Hepatocyte (in vitro differentiated cells): ENCODE measurements around the gene FOXA1. TPM values are rescaled to one million over a fixed set of nuclear protein-coding genes. Genes with fewer than 3 reads are reported as not detected.

Experiments
- DNase-seq: peaks from one replicate; pipeline ENCODE4 v3.0.0-alpha.2; 2016; ENCODE audit warnings: low spot score
- H2AFZ ChIP-seq: fragments of 200-600 bp; sonication (generic); 2 replicates; pipeline ENCODE4 v1.6.0; 2016; ENCODE audit warnings: antibody characterized with exemption, mild to moderate bottlenecking
- H3K27ac ChIP-seq: fragments of 200-600 bp; sonication (generic); 2 replicates; pipeline ENCODE4 v1.5.1; 2016; ENCODE audit warnings: mild to moderate bottlenecking
- H3K27me3 ChIP-seq: fragments of 200-600 bp; sonication (generic); 2 replicates; pipeline ENCODE4 v1.6.1; 2016
- H3K36me3 ChIP-seq: fragments of 200-600 bp; sonication (generic); replicated peaks from 2 replicates; pipeline ENCODE4 v1.5.1; 2016; ENCODE audit warnings: low read depth; ENCODE audit not compliant: insufficient read depth
- H3K4me1 ChIP-seq: fragments of 200-600 bp; sonication (generic); 2 replicates; pipeline ENCODE4 v1.5.1; 2016; ENCODE audit warnings: mild to moderate bottlenecking, moderate library complexity; ENCODE audit not compliant: insufficient read depth
- H3K4me2 ChIP-seq: fragments of 200-600 bp; sonication (generic); 2 replicates; pipeline ENCODE4 v1.6.0; 2016
- H3K4me3 ChIP-seq: fragments of 200-600 bp; sonication (generic); 2 replicates; pipeline ENCODE4 v1.5.1; 2016; ENCODE audit warnings: mild to moderate bottlenecking
- H3K79me2 ChIP-seq: fragments of 200-600 bp; sonication (generic); 2 replicates; pipeline ENCODE4 v1.6.0; 2017; ENCODE audit warnings: mild to moderate bottlenecking
- H3K9me2 ChIP-seq: fragments of 200-600 bp; sonication (generic); replicated peaks from 2 replicates; pipeline ENCODE4 v1.6.0; 2017; ENCODE audit warnings: mild to moderate bottlenecking; ENCODE audit not compliant: insufficient read depth
- H3K9me3 ChIP-seq: fragments of 200-600 bp; sonication (generic); 2 replicates; pipeline ENCODE4 v1.5.1; 2016; ENCODE audit warnings: low read depth, mild to moderate bottlenecking
- H4K20me1 ChIP-seq: fragments of 200-600 bp; sonication (generic); 2 replicates; pipeline ENCODE4 v1.6.0; 2016; ENCODE audit warnings: mild to moderate bottlenecking; ENCODE audit not compliant: insufficient read depth, poor library complexity, severe bottlenecking
- CTCF ChIP-seq: fragments of 200-600 bp; sonication (generic); IDR thresholded peaks from 2 replicates; pipeline ENCODE4 v1.5.1; 2016; ENCODE audit warnings: antibody characterized with exemption, mild to moderate bottlenecking; ENCODE audit not compliant: poor library complexity
- EZH2 ChIP-seq: fragments of 200-600 bp; sonication (generic); IDR thresholded peaks from 2 replicates; pipeline ENCODE4 v1.6.1; 2016; ENCODE audit warnings: antibody characterized with exemption, mild to moderate bottlenecking, borderline replicate concordance
- EZH2phosphoT487 ChIP-seq: fragments of 200-600 bp; sonication (generic); IDR thresholded peaks from one replicate; pipeline ENCODE4 v1.6.1; 2018; ENCODE audit warnings: antibody characterized with exemption, mild to moderate bottlenecking, low read depth, moderate library complexity; ENCODE audit not compliant: unreplicated experiment, severe bottlenecking
- WGBS: methylation state at CpG from one replicate; pipeline ENCODE4 v1.1.6; 2016; ENCODE audit warnings: low lambda C conversion rate; ENCODE audit errors: missing lambda C conversion rate; 5-methylcytosine and 5-hydroxymethylcytosine counted together
- polyA plus RNA-seq: library from polyadenylated mRNA; unstranded; fragments of >200 nt; fragmentation: Nextera tagmentation; extraction: Ambion mirVana; gene quantifications from 2 replicates; pipeline ENCODE4 v1.2.1, GENCODE V29; 2016
- total RNA-seq: library from RNA; depleted of rRNA; stranded (reverse); fragments of >200 nt; gene quantifications from 2 replicates; pipeline ENCODE4 v1.2.3, GENCODE V29; 2014

FOXA1 gene
- total and polyA plus RNA-seq, 2 experiments from 2014 or later = 85.7 to 89.2 TPM

GRCh38 chr14:37590428-37591139, 4.5 kb downstream of the FOXA1 start:
- peaks cover 54% of the 10 kb centered on the region for H3K79me2 ChIP-seq
- 19% methylated on average over 4 of the region's 4 CpGs for WGBS
- H3K27ac ChIP-seq = peak overlapping the region; percentile 95

GRCh38 chr14:37589715-37590427, 5.2 kb downstream of the FOXA1 start:
- Histone ChIP-seq H3K36me3 (no peaks in the 10 kb centered on the region), H3K9me2 (no peaks in the 10 kb centered on the region), H3K9me3 (no peaks in the 10 kb centered on the region), H4K20me1 (no peaks in the 10 kb centered on the region), H3K4me2 (peak overlapping the region; percentile 87), H3K4me1 (peaks cover 10% of the 10 kb centered on the region), H3K79me2 (peaks cover 54% of the 10 kb centered on the region), H2AFZ (no peak overlapping the region), H3K27me3 (peaks cover 79% of the 10 kb centered on the region), H3K4me3 (peak overlapping the region; percentile 54), H3K27ac (peak overlapping the region; percentile 95)
- TF ChIP-seq CTCF (no peak), EZH2phosphoT487 (peak; percentile 51), EZH2 (no peak)
- no peak for DNase-seq
- WGBS = 23% methylated on average over 6 of the region's 6 CpGs

More at GRCh38 chr14:37590428-37591139, 4.5 kb downstream of the FOXA1 start:
- H3K9me2 ChIP-seq = no peaks in the 10 kb centered on the region
- no peaks in the 10 kb centered on the region for H4K20me1 ChIP-seq
- H3K4me2 ChIP-seq = peak overlapping the region; percentile 87
- H3K4me3 ChIP-seq = peak overlapping the region; percentile 54
- H2AFZ ChIP-seq = no peak overlapping the region
- H3K36me3 ChIP-seq = no peaks in the 10 kb centered on the region
- H3K9me3 ChIP-seq = no peaks in the 10 kb centered on the region
- H3K4me1 ChIP-seq = peaks cover 9% of the 10 kb centered on the region
- no peak for DNase-seq
- peaks cover 74% of the 10 kb centered on the region for H3K27me3 ChIP-seq
- TF ChIP-seq EZH2phosphoT487 (peak; percentile 61), CTCF (no peak)

GRCh38 chr14:37588956-37589714, 5.9 kb downstream of the FOXA1 start:
- 2% methylated on average over 16 of the region's 16 CpGs for WGBS
- Histone ChIP-seq H3K9me2 (no peaks in the 10 kb centered on the region), H3K4me1 (peaks cover 17% of the 10 kb centered on the region), H3K4me3 (peak overlapping the region; percentile 54), H3K4me2 (peak overlapping the region; percentile 87), H4K20me1 (no peaks in the 10 kb centered on the region), H3K79me2 (peaks cover 54% of the 10 kb centered on the region), H2AFZ (peak overlapping the region; percentile 41), H3K27me3 (peaks cover 86% of the 10 kb centered on the region), H3K36me3 (no peaks in the 10 kb centered on the region), H3K9me3 (no peaks in the 10 kb centered on the region), H3K27ac (peak overlapping the region; percentile 95)
- DNase-seq = no peak
- TF ChIP-seq CTCF (no peak), EZH2 (no peak), EZH2phosphoT487 (peak; percentile 82)
